Rectal smooth muscle tissue (tissue), 1 donor: ENCODE results near the gene DALRD3.

Experiments used
- H3K27ac ChIP-seq: one replicate; pipeline ENCODE4 v1.7.0; 2013; ENCODE audit warnings: low read depth, low read length, inconsistent platforms
- H3K27me3 ChIP-seq: one replicate; pipeline ENCODE4 v1.7.0; 2013; ENCODE audit warnings: low read length; ENCODE audit not compliant: control insufficient read depth, insufficient read depth
- H3K36me3 ChIP-seq: one replicate; pipeline ENCODE4 v1.7.0; 2013; ENCODE audit warnings: low read length; ENCODE audit not compliant: control insufficient read depth, insufficient read depth
- H3K4me1 ChIP-seq: one replicate; pipeline ENCODE4 v1.7.0; 2013; ENCODE audit warnings: low read length; ENCODE audit not compliant: control insufficient read depth, insufficient read depth
- H3K4me3 ChIP-seq: one replicate; pipeline ENCODE4 v1.7.0; 2013; ENCODE audit warnings: low read length
- H3K9ac ChIP-seq: one replicate; pipeline ENCODE4 v1.7.0; 2013; ENCODE audit warnings: low read length

Gene DALRD3

GRCh38 chr3:48996640-48997039 lies 21.7 kb downstream of the DALRD3 start:
- Histone ChIP-seq H3K4me1 (no peaks in the 10 kb centered on the region), H3K9ac (no peak overlapping the region), H3K27ac (no peak overlapping the region), H3K36me3 (peaks cover 2% of the 10 kb centered on the region), H3K27me3 (no peaks in the 10 kb centered on the region), H3K4me3 (no peak overlapping the region)

- peaks cover under 1% of the 10 kb centered on the region for H3K36me3 ChIP-seq
- H3K4me3 ChIP-seq: no peak overlapping the region
- H3K27me3 ChIP-seq: no peaks in the 10 kb centered on the region
- H3K4me1 ChIP-seq: peaks cover 11% of the 10 kb centered on the region
- H3K27ac ChIP-seq: no peak overlapping the region
- H3K9ac ChIP-seq: no peak overlapping the region
Measured at GRCh38 chr3:48993834-48994233, 24.5 kb downstream of the DALRD3 start.

GRCh38 chr3:48991851-48992545 lies 26.4 kb downstream of the DALRD3 start:
- no peaks in the 10 kb centered on the region for H3K36me3 ChIP-seq
- no peak overlapping the region for H3K4me3 ChIP-seq
- no peak overlapping the region for H3K9ac ChIP-seq
- no peak overlapping the region for H3K27ac ChIP-seq
- H3K4me1 ChIP-seq: peaks cover 11% of the 10 kb centered on the region
- no peaks in the 10 kb centered on the region for H3K27me3 ChIP-seq

GRCh38 chr3:48990636-48991469 lies 27.5 kb downstream of the DALRD3 start:
- peaks cover 11% of the 10 kb centered on the region for H3K4me1 ChIP-seq
- H3K27ac ChIP-seq: peak overlapping the region; percentile 90

GRCh38 chr3:48989796-48990635 lies 28.4 kb downstream of the DALRD3 start, which contains the start of gene P4HTM:
Gene P4HTM (plus strand): TSS chr3:48990241. CDS start chr3:48990257, 16 bp downstream.
- Histone ChIP-seq H3K36me3 (peaks cover 5% of the 10 kb centered on the region), H3K27ac (peak within 1 kb of the TSS; percentile 90), H3K27me3 (no peaks in the 10 kb centered on the region), H3K9ac (peak within 1 kb of the TSS; percentile 87), H3K4me3 (peak within 1 kb of the TSS; percentile 95), H3K4me1 (peaks cover 11% of the 10 kb centered on the region)

More at GRCh38 chr3:48990636-48991469, 27.5 kb downstream of the DALRD3 start:
- Histone ChIP-seq H3K27me3 (no peaks in the 10 kb centered on the region), H3K9ac (peak overlapping the region; percentile 71), H3K36me3 (peaks cover 3% of the 10 kb centered on the region), H3K4me3 (peak overlapping the region; percentile 95)

GRCh38 chr3:48989126-48989795 lies 29.1 kb downstream of the DALRD3 start:
- Histone ChIP-seq H3K4me1 (peaks cover 11% of the 10 kb centered on the region), H3K9ac (peak overlapping the region; percentile 87), H3K27ac (peak overlapping the region; percentile 90), H3K4me3 (peak overlapping the region; percentile 95), H3K36me3 (peaks cover 9% of the 10 kb centered on the region), H3K27me3 (no peaks in the 10 kb centered on the region)

GRCh38 chr3:48985831-48986376 lies 32.5 kb downstream of the DALRD3 start:
- peaks cover 27% of the 10 kb centered on the region for H3K36me3 ChIP-seq

GRCh38 chr3:48984663-48985062 lies 33.7 kb downstream of the DALRD3 start:
- peaks cover 35% of the 10 kb centered on the region for H3K36me3 ChIP-seq
- H3K9ac ChIP-seq: no peak overlapping the region
- no peaks in the 10 kb centered on the region for H3K27me3 ChIP-seq
- H3K4me1 ChIP-seq: peaks cover 5% of the 10 kb centered on the region
- no peak overlapping the region for H3K27ac ChIP-seq
- no peak overlapping the region for H3K4me3 ChIP-seq

More at GRCh38 chr3:48985831-48986376, 32.5 kb downstream of the DALRD3 start:
- H3K27me3 ChIP-seq: no peaks in the 10 kb centered on the region
- peaks cover 7% of the 10 kb centered on the region for H3K4me1 ChIP-seq
- H3K27ac ChIP-seq: no peak overlapping the region
- H3K4me3 ChIP-seq: no peak overlapping the region
- no peak overlapping the region for H3K9ac ChIP-seq

- H3K36me3 ChIP-seq: peaks cover 43% of the 10 kb centered on the region
Measured at GRCh38 chr3:48983096-48983495, 35.3 kb downstream of the DALRD3 start.

GRCh38 chr3:48982686-48983085 lies 35.7 kb downstream of the DALRD3 start:
- Histone ChIP-seq H3K27ac (no peak overlapping the region), H3K4me1 (no peaks in the 10 kb centered on the region), H3K36me3 (peaks cover 43% of the 10 kb centered on the region), H3K9ac (no peak overlapping the region), H3K4me3 (no peak overlapping the region), H3K27me3 (no peaks in the 10 kb centered on the region)

More at GRCh38 chr3:48983096-48983495, 35.3 kb downstream of the DALRD3 start:
- Histone ChIP-seq H3K9ac (no peak overlapping the region), H3K27me3 (no peaks in the 10 kb centered on the region), H3K4me3 (no peak overlapping the region), H3K27ac (no peak overlapping the region), H3K4me1 (no peaks in the 10 kb centered on the region)

- H3K4me1 ChIP-seq: no peaks in the 10 kb centered on the region
- H3K9ac ChIP-seq: no peak overlapping the region
- no peak overlapping the region for H3K27ac ChIP-seq
- H3K27me3 ChIP-seq: no peaks in the 10 kb centered on the region
- H3K4me3 ChIP-seq: no peak overlapping the region
- H3K36me3 ChIP-seq: peaks cover 43% of the 10 kb centered on the region
Measured at GRCh38 chr3:48982016-48982415, 36.4 kb downstream of the DALRD3 start.
